Common myeloid progenitor, CD34-positive (primary cell): Measurements from ENCODE around the gene NUTM2F. TPM values are rescaled to one million over a fixed set of nuclear protein-coding genes. Genes with fewer than 3 reads are reported as not detected.
"Not testable (repeated sequence)": the region's sequence is repeated elsewhere in the genome, so short reads cannot be mapped to it uniquely, and the experiment has no call there.

Experiments
- CTCF ChIA-PET: fragments of 350-600 bp; sonication (Branson Sonifier 250); formaldehyde crosslinking; loops from one replicate; lab custom pipeline; 2021; ENCODE audit warnings: antibody characterized with exemption; lab: Charles Lee
- POLR2A ChIA-PET: fragments of 350-600 bp; sonication (Branson Sonifier 250); formaldehyde crosslinking; loops from one replicate; lab custom pipeline; 2021; ENCODE audit warnings: antibody characterized with exemption; lab: Charles Lee
- DNase-seq, 3 donors: peaks; one replicate each; pipeline versions ENCODE4 v3.0.0 to v3.0.0-alpha.2; 2013
- H3K27ac ChIP-seq, 2 experiments: 1 replicate in 1 of 2; 2 replicates in 1 of 2; pipeline ENCODE4 v1.7.0; 2013; ENCODE audit warnings: inconsistent platforms in 2 of 2, low read length in 2 of 2, mild to moderate bottlenecking in 2 of 2, low read depth in 1 of 2, moderate library complexity in 1 of 2; ENCODE audit not compliant: severe bottlenecking in 2 of 2, insufficient read depth in 1 of 2, poor library complexity in 1 of 2
- H3K27me3 ChIP-seq, 5 experiments: replicated peaks in 2 of 5; 1 replicate in 3 of 5; 2 replicates in 2 of 5; pipeline versions ENCODE4 v1.6.1 to v1.7.0; 2013; ENCODE audit warnings: low read length in 4 of 5, mild to moderate bottlenecking in 2 of 5, moderate library complexity in 2 of 5, inconsistent platforms in 1 of 5; ENCODE audit not compliant: insufficient read depth in 5 of 5, control insufficient read depth in 4 of 5
- H3K36me3 ChIP-seq, 4 experiments: 1 replicate in 2 of 4; 2 replicates in 2 of 4; pipeline versions ENCODE4 v1.6.1 to v1.7.0; 2013; ENCODE audit warnings: low read length in 3 of 4, control low read depth in 1 of 4, mild to moderate bottlenecking in 1 of 4; ENCODE audit not compliant: control insufficient read depth in 4 of 4, insufficient read depth in 4 of 4
- H3K4me1 ChIP-seq, 4 experiments: 1 replicate in 3 of 4; 2 replicates in 1 of 4; pipeline versions ENCODE4 v1.6.1 to v1.7.1; 2013; ENCODE audit warnings: low read length in 3 of 4, mild to moderate bottlenecking in 3 of 4, control low read depth in 1 of 4, inconsistent platforms in 1 of 4, moderate library complexity in 1 of 4; ENCODE audit not compliant: control insufficient read depth in 4 of 4, insufficient read depth in 4 of 4; ENCODE audit errors: control extremely low read depth in 1 of 4
- H3K4me3 ChIP-seq, 7 experiments: 1 replicate in 4 of 7; 2 replicates in 3 of 7; pipeline versions ENCODE4 v1.5.1 to v1.7.0; 2013; ENCODE audit warnings: mild to moderate bottlenecking in 7 of 7, low read length in 6 of 7, moderate library complexity in 6 of 7, inconsistent platforms in 2 of 7, low read depth in 2 of 7, control low read depth in 1 of 7; ENCODE audit not compliant: insufficient read depth in 4 of 7, control insufficient read depth in 1 of 7; ENCODE audit errors: extremely low read depth in 1 of 7
- H3K9me3 ChIP-seq, 5 experiments: 1 replicate in 4 of 5; 2 replicates in 1 of 5; pipeline versions ENCODE4 v1.6.1 to v1.7.1; 2013; ENCODE audit warnings: low read length in 4 of 5, mild to moderate bottlenecking in 2 of 5, inconsistent platforms in 1 of 5, low read depth in 1 of 5, moderate library complexity in 1 of 5; ENCODE audit not compliant: control insufficient read depth in 4 of 5, insufficient read depth in 2 of 5; ENCODE audit errors: control extremely low read depth in 1 of 5
- WGBS: methylation state at CpG from one replicate; pipeline ENCODE4 v1.1.5; 2013; ENCODE audit not compliant: insufficient coverage; 5-methylcytosine and 5-hydroxymethylcytosine counted together
- polyA plus RNA-seq: library from polyadenylated mRNA; unstranded; fragments of 120-200 nt; gene quantifications from one replicate; pipeline ENCODE4 v1.2.1, GENCODE V29; 2013

The NUTM2F gene
- polyA plus RNA-seq, result not detected

GRCh38 chr9:94328544-94328943 is at the start of gene NUTM2F:
NUTM2F (minus strand) TSS chr9:94328644; CDS start chr9:94328623, 21 bp downstream.
- DNase-seq, CTCF ChIA-PET, H3K4me1 ChIP-seq, POLR2A ChIA-PET, H3K9me3 ChIP-seq, H3K27ac ChIP-seq, H3K27me3 ChIP-seq, H3K4me3 ChIP-seq, H3K36me3 ChIP-seq: not testable (repeated sequence)
- WGBS, result no CpG with 5 or more reads among the region's 5 CpGs

GRCh38 chr9:94375197-94375596 is 46.8 kb upstream of the NUTM2F start:
- H3K27ac ChIP-seq, POLR2A ChIA-PET, H3K9me3 ChIP-seq, H3K27me3 ChIP-seq, H3K4me1 ChIP-seq, H3K36me3 ChIP-seq, CTCF ChIA-PET: not testable (repeated sequence)
- 0% methylated on average over 5 of the region's 19 CpGs for WGBS
- peak overlapping the region in 6 of 7 experiments; percentile 51 to 81 (median 68) for H3K4me3 ChIP-seq
- peak; percentile 8 to 57 (median 44) for DNase-seq

GRCh38 chr9:94374176-94375056 is 46.0 kb upstream of the NUTM2F start:
- peak overlapping the region; percentile 49 to 81 (median 67) for H3K4me3 ChIP-seq
- H3K27ac ChIP-seq, H3K27me3 ChIP-seq, H3K9me3 ChIP-seq, POLR2A ChIA-PET, H3K4me1 ChIP-seq, CTCF ChIA-PET, H3K36me3 ChIP-seq: not testable (repeated sequence)
- peak; percentile 90 to 95 (median 92) for DNase-seq
- WGBS, result under 1% methylated on average over 54 of the region's 106 CpGs

- H3K27ac ChIP-seq, POLR2A ChIA-PET, CTCF ChIA-PET: not testable (repeated sequence)
These were observed 45.3 kb upstream of the NUTM2F start for GRCh38 chr9:94373779-94374175.

GRCh38 chr9:94370266-94370665 is 41.8 kb upstream of the NUTM2F start:
- CTCF ChIA-PET, H3K4me3 ChIP-seq, H3K27ac ChIP-seq, H3K27me3 ChIP-seq, DNase-seq, H3K9me3 ChIP-seq, H3K36me3 ChIP-seq, POLR2A ChIA-PET, H3K4me1 ChIP-seq: not testable (repeated sequence)
- WGBS, result 100% methylated on average over 2 of the region's 3 CpGs

More at GRCh38 chr9:94373779-94374175, 45.3 kb upstream of the NUTM2F start:
- H3K9me3 ChIP-seq, DNase-seq, H3K36me3 ChIP-seq, H3K4me1 ChIP-seq, H3K27me3 ChIP-seq: not testable (repeated sequence)
- no CpG with 5 or more reads among the region's 11 CpGs for WGBS
- peak overlapping the region in 6 of 7 experiments; percentile 48 to 81 (median 63) for H3K4me3 ChIP-seq

GRCh38 chr9:94364093-94364614 is 35.7 kb upstream of the NUTM2F start:
- H3K27me3 ChIP-seq, H3K36me3 ChIP-seq, H3K27ac ChIP-seq, CTCF ChIA-PET, DNase-seq, POLR2A ChIA-PET, H3K4me3 ChIP-seq, H3K9me3 ChIP-seq, H3K4me1 ChIP-seq: not testable (repeated sequence)
- no CpG with 5 or more reads among the region's 2 CpGs for WGBS

GRCh38 chr9:94357158-94357557 is 28.7 kb upstream of the NUTM2F start:
- DNase-seq, CTCF ChIA-PET, H3K9me3 ChIP-seq, POLR2A ChIA-PET, H3K27ac ChIP-seq, H3K4me3 ChIP-seq, H3K36me3 ChIP-seq, H3K4me1 ChIP-seq, H3K27me3 ChIP-seq: not testable (repeated sequence)
- WGBS, result no CpG with 5 or more reads among the region's 1 CpG
